HepG2 (cell line): Measurements from ENCODE around the gene CD19. TPM values are rescaled to one million over a fixed set of nuclear protein-coding genes. Genes with fewer than 3 reads are reported as not detected.
A peak's percentile ranks its signal among the peaks of the same experiment; 100 is the strongest.

Experiments
- ATAC-seq: fragments of 200-7000 bp; cut with Tn5 transposase; 3 replicates; pipeline ENCODE4 v1.9.1; 2020; ENCODE audit warnings: mild to moderate bottlenecking, moderate library complexity
- BruUV-seq: library from RNA; stranded (reverse); fragments of 400-500 nt; replicated peaks from 2 replicates; lab custom pipeline; 2021; lab: Mats Ljungman, UMichigan
- CTCF ChIA-PET: fragments of 300-600 bp; formaldehyde crosslinking; extraction: SDS; loops from one replicate; lab custom pipeline; 2021; ENCODE audit warnings: low total read pairs, inconsistent platforms, low intra/inter-chr PET ratio; lab: Yijun Ruan, JAX
- POLR2A ChIA-PET: fragments of 350-600 bp; sonication (Branson Sonifier 250); formaldehyde crosslinking; loops from one replicate; lab custom pipeline; 2020; ENCODE audit warnings: antibody characterized with exemption, inconsistent platforms; lab: Yijun Ruan, JAX
- DNase-seq: peaks from one replicate; pipeline ENCODE4 v3.0.0-alpha.2; 2015; ENCODE audit warnings: low spot score
- FAIRE-seq: peaks from 3 replicates; lab custom pipeline; 2011; peaks lifted over from hg19 to GRCh38; lab: Jason Lieb, UNC
- H2AFZ ChIP-seq: one replicate; pipeline ENCODE4 v1.6.1; 2011; ENCODE audit warnings: low read length, inconsistent platforms
- H3K27ac ChIP-seq: fragments of 300-600 bp; 3 replicates; pipeline ENCODE4 v1.8.0; 2011; ENCODE audit warnings: mixed run types, mild to moderate bottlenecking, mixed read lengths, low read length, inconsistent platforms; ENCODE audit not compliant: insufficient read depth; ENCODE audit errors: extremely low read length
- H3K27me3 ChIP-seq, 2 experiments: fragments of 200-600 bp in 1 of 2; 2 replicates in 1 of 2; 3 replicates in 1 of 2; pipeline versions ENCODE4 v1.6.0 to v1.8.0; 2011; ENCODE audit warnings: low read length in 2 of 2, mild to moderate bottlenecking in 2 of 2, moderate library complexity in 2 of 2, inconsistent platforms in 1 of 2; ENCODE audit not compliant: insufficient read depth in 2 of 2, control insufficient read depth in 1 of 2
- H3K36me3 ChIP-seq, 2 experiments: fragments of 200-600 bp in 1 of 2; replicated peaks in 1 of 2; 2 replicates in 1 of 2; 3 replicates in 1 of 2; pipeline versions ENCODE4 v1.5.1 to v1.8.0; 2011; ENCODE audit warnings: low read length in 2 of 2, inconsistent platforms in 1 of 2; ENCODE audit not compliant: insufficient read depth in 2 of 2, control insufficient read depth in 1 of 2
- H3K4me1 ChIP-seq: 2 replicates; pipeline ENCODE4 v1.5.1; 2012; ENCODE audit warnings: low read length, inconsistent platforms; ENCODE audit not compliant: insufficient read depth
- H3K4me2 ChIP-seq: 2 replicates; pipeline ENCODE4 v1.6.0; 2011; ENCODE audit warnings: low read depth, low read length, inconsistent platforms
- H3K4me3 ChIP-seq, 3 experiments: fragments of 200-600 bp in 1 of 3; sonication (generic), shearing (Covaris generic) in 1 of 3; replicated peaks in 1 of 3; 2 replicates each; pipeline ENCODE4 v1.5.1; 2011 to 2016; ENCODE audit warnings: low read length in 3 of 3, inconsistent platforms in 2 of 3, low read depth in 2 of 3, mild to moderate bottlenecking in 2 of 3, control low read depth in 1 of 3, mixed read lengths in 1 of 3; ENCODE audit not compliant: insufficient read depth in 1 of 3
- H3K79me2 ChIP-seq: one replicate; pipeline ENCODE4 v1.6.1; 2011; ENCODE audit warnings: low read length, inconsistent platforms; ENCODE audit not compliant: insufficient read depth
- H3K9ac ChIP-seq: 2 replicates; pipeline ENCODE4 v1.6.0; 2011; ENCODE audit warnings: mild to moderate bottlenecking, low read depth, low read length, inconsistent platforms; ENCODE audit not compliant: insufficient read depth
- H3K9me3 ChIP-seq: 2 replicates; pipeline ENCODE4 v1.5.1; 2012; ENCODE audit warnings: mild to moderate bottlenecking, low read length
- H4K20me1 ChIP-seq: 2 replicates; pipeline ENCODE4 v1.6.0; 2011; ENCODE audit warnings: inconsistent platforms, mild to moderate bottlenecking, low read length, moderate library complexity; ENCODE audit not compliant: insufficient read depth
- ELF3 ChIP-seq: IDR thresholded peaks from 2 replicates; pipeline ENCODE4 v1.6.1; 2016; ENCODE audit warnings: missing genetic modification reagents, missing compliant biosample characterization
- FOXO1 ChIP-seq: sonication (generic); formaldehyde crosslinking; IDR thresholded peaks from 2 replicates; pipeline ENCODE4 v1.4.0; 2020; ENCODE audit warnings: missing genetic modification reagents
- NCOA2 ChIP-seq: sonication (generic); formaldehyde crosslinking; IDR thresholded peaks from 2 replicates; pipeline ENCODE4 v1.8.0; 2022; ENCODE audit warnings: inconsistent platforms
- RNF219 ChIP-seq: sonication (generic); formaldehyde crosslinking; IDR thresholded peaks from 2 replicates; pipeline ENCODE4 v1.5.0; 2020; ENCODE audit warnings: mild to moderate bottlenecking, missing genetic modification reagents
- SRSF4 ChIP-seq: fragments of 200-400 bp; formaldehyde crosslinking; IDR thresholded peaks from one replicate; pipeline ENCODE4 v1.6.1; 2018; ENCODE audit warnings: mild to moderate bottlenecking, low read depth, low read length, moderate library complexity; ENCODE audit not compliant: poor library complexity, severe bottlenecking
- WIZ ChIP-seq: sonication (generic); formaldehyde crosslinking; IDR thresholded peaks from 2 replicates; pipeline ENCODE4 v1.5.1; 2020; ENCODE audit warnings: mild to moderate bottlenecking, missing genetic modification reagents
- ZBTB10 ChIP-seq: sonication (generic); formaldehyde crosslinking; IDR thresholded peaks from 2 replicates; pipeline ENCODE4 v1.4.0; 2020; ENCODE audit warnings: missing genetic modification reagents, borderline replicate concordance
- ZNF30 ChIP-seq: sonication (generic); formaldehyde crosslinking; IDR thresholded peaks from 2 replicates; pipeline ENCODE4 v1.5.0; 2020; ENCODE audit warnings: mild to moderate bottlenecking, missing genetic modification reagents
- ZNF713 ChIP-seq: sonication (generic); formaldehyde crosslinking; IDR thresholded peaks from 2 replicates; pipeline ENCODE4 v1.4.0; 2020; ENCODE audit warnings: mild to moderate bottlenecking, missing genetic modification reagents
- ZNF788 ChIP-seq: sonication (generic); formaldehyde crosslinking; IDR thresholded peaks from 2 replicates; pipeline ENCODE4 v1.5.0; 2020; ENCODE audit warnings: mild to moderate bottlenecking, missing genetic modification reagents, borderline replicate concordance
- WGBS: methylation state at CpG from one replicate; pipeline ENCODE4 v1.1.6; 2017; ENCODE audit warnings: low lambda C conversion rate; 5-methylcytosine and 5-hydroxymethylcytosine counted together
- in situ Hi-C: cut with HindIII; loops from 2 replicates; pipeline ENCODE4 v1.10.0; 2017; ENCODE audit warnings: low pct_unique_long_range_greater_than_20kb; ENCODE audit not compliant: extremely low pct_ligation_motif_present
- intact Hi-C: fragments of 100-400 bp; cut with micrococcal nuclease; formaldehyde crosslinking; loops from one replicate; pipeline ENCODE4 v1.10.0; 2022; ENCODE audit not compliant: unreplicated experiment
- polyA plus RNA-seq, 8 experiments: library from polyadenylated mRNA; depleted of rRNA in 3 of 8; stranded (reverse) in 7 of 8; unstranded in 1 of 8; fragments of >200 nt; fragmentation: Illumina TruSeq in 4 of 8; extraction: Trizol in 4 of 8; gene quantifications; 2 replicates each; pipeline versions ENCODE4 v1.2.1 to v1.2.3, GENCODE V29; 2011 to 2016; ENCODE audit warnings: low read depth in 4 of 8, missing spikeins in 1 of 8, mixed read lengths in 1 of 8; ENCODE audit not compliant: insufficient read depth in 1 of 8
- total RNA-seq, 5 experiments: library from RNA; depleted of rRNA; stranded (reverse); fragments of >200 nt; fragmentation: Illumina TruSeq; extraction: Trizol; gene quantifications; 2 replicates each; pipeline ENCODE4 v1.2.3, GENCODE V29; 2016; ENCODE audit warnings: low read depth in 1 of 5
- TF ChIP-seq, protein P1 (sequence below): sonication (generic); formaldehyde crosslinking; conservative IDR thresholded peaks from 2 replicates; pipeline ENCODE4 v1.4.0; 2020; ENCODE audit warnings: missing genetic modification reagents
- TF ChIP-seq, protein P2 (sequence below): sonication (generic); formaldehyde crosslinking; IDR thresholded peaks from 2 replicates; pipeline ENCODE4 v1.4.0; 2020; ENCODE audit warnings: missing genetic modification reagents

Gene CD19
- total and polyA plus RNA-seq, 2 of the 13 experiments (the other 11 are each of a cell fraction or from before 2014, with no cell fraction given) = 0.55 to 1.1 TPM

GRCh38 chr16:28923652-28924398 lies 7.9 kb upstream of the CD19 start:
- no peaks in the 10 kb centered on the region for H3K27me3 ChIP-seq
- peak overlapping the region; percentile 52 for H3K9ac ChIP-seq
- H3K79me2 ChIP-seq = no peaks in the 10 kb centered on the region
- intact Hi-C loops (loop anchor here (1.0 to 2.0 kb wide), 2 partner anchors 13 to 21 kb away; no protein-coding TSS in a partner anchor), in situ Hi-C loops (no loop called here)
- peak overlapping the region; percentile 98 for H3K4me2 ChIP-seq
- WGBS = 14% methylated on average over 13 of the region's 13 CpGs
- H3K4me3 ChIP-seq = peak overlapping the region; percentile 84 to 99 (median 87)
- peak overlapping the region; percentile 73 for H2AFZ ChIP-seq
- peaks cover 64% of the 10 kb centered on the region for H3K4me1 ChIP-seq
- ATAC-seq (peak; percentile 42), DNase-seq (peak; percentile 81), FAIRE-seq (peak; percentile 80)
- ChIA-PET CTCF (interaction anchor here (3.9 kb wide), 1 partner anchor 22 kb away, joined by 8 read pairs; no protein-coding TSS in a partner anchor), POLR2A (interaction anchor here (1.3 to 5.7 kb wide), 9 partner anchors 12 to 102 kb away, joined by 4 to 77 read pairs (median 19); partner anchors contain the start of genes ATXN2L, NFATC2IP, SH2B1 and TUFM)
- no peaks in the 10 kb centered on the region for H3K9me3 ChIP-seq
- peak overlapping the region; percentile 89 for H3K27ac ChIP-seq
- peaks cover 4 to 8% of the 10 kb centered on the region in 2 experiments; a peak in 3 of 5 replicates for H3K36me3 ChIP-seq
- BruUV-seq = TSS peak; percentile 50
- no peaks in the 10 kb centered on the region; the same call in 1 of the 2 replicates for H4K20me1 ChIP-seq
- TF ChIP-seq FOXO1 (CRISPR knock-in tag) (peak; percentile 36; the same call in 1 of the 2 replicates), NCOA2 (CRISPR knock-in tag) (peak; percentile 50; the same call in 1 of the 2 replicates), ZNF788 (CRISPR knock-in tag) (no peak), ZBTB10 (0 out of 2 replicates have a peak, but pooled peaks have one; percentile 67), SRSF4 (no peak), ZNF713 (CRISPR knock-in tag) (no peak), RNF219 (CRISPR knock-in tag) (no peak), ELF3 (CRISPR knock-in tag) (peak; percentile 82), WIZ (CRISPR knock-in tag) (no peak), ZNF30 (CRISPR knock-in tag) (no peak)
- TF ChIP-seq, protein P1, sequence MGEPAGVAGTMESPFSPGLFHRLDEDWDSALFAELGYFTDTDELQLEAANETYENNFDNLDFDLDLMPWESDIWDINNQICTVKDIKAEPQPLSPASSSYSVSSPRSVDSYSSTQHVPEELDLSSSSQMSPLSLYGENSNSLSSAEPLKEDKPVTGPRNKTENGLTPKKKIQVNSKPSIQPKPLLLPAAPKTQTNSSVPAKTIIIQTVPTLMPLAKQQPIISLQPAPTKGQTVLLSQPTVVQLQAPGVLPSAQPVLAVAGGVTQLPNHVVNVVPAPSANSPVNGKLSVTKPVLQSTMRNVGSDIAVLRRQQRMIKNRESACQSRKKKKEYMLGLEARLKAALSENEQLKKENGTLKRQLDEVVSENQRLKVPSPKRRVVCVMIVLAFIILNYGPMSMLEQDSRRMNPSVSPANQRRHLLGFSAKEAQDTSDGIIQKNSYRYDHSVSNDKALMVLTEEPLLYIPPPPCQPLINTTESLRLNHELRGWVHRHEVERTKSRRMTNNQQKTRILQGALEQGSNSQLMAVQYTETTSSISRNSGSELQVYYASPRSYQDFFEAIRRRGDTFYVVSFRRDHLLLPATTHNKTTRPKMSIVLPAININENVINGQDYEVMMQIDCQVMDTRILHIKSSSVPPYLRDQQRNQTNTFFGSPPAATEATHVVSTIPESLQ (CRISPR knock-in tag) = no peak
- TF ChIP-seq, protein P2, sequence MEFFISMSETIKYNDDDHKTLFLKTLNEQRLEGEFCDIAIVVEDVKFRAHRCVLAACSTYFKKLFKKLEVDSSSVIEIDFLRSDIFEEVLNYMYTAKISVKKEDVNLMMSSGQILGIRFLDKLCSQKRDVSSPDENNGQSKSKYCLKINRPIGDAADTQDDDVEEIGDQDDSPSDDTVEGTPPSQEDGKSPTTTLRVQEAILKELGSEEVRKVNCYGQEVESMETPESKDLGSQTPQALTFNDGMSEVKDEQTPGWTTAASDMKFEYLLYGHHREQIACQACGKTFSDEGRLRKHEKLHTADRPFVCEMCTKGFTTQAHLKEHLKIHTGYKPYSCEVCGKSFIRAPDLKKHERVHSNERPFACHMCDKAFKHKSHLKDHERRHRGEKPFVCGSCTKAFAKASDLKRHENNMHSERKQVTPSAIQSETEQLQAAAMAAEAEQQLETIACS = no peak
